ENCODE measurements around the gene MAST4.

MAST4 gene

DNA sequence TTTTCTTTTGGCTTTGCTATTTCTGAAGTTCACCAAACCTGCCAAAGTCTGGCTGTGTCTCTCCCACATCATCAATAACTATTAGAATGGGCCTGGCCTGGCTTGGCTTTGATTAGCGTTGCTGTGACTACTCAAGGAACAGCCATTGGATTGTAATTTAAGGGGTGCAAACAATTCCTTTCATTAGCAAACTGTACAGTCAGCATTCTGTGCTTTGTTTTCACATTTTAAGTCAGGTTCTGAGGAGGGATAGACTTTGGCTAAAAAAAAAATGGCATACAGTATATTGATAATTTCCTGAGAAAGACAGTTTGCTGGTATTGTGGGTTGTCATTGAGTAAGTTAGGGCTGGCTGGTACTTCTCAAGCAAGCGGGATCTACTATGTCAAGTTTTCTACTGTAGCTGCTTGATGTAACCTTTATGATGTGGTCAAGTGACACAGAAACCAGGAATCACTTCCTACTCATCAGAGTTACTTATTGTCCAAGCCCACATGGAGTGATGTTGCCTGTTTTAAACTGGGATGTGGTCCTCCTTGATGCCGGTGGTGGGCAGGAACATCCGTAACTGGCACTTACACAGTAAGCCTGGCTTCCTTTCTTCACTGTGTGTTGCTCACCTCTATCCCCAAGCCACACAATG lies 439.0 kb downstream of the MAST4 start:
- Histone ChIP-seq H3K4me3 (ENCODE audit: low read depth, low read length) (no peak overlapping the region), H3K36me3 (no peaks in the 10 kb centered on the region), H3K4me1 (peaks cover 13% of the 10 kb centered on the region), H3K27me3 (no peaks in the 10 kb centered on the region), H3K9me3 (no peaks in the 10 kb centered on the region)
- TF ChIP-seq, protein P1, sequence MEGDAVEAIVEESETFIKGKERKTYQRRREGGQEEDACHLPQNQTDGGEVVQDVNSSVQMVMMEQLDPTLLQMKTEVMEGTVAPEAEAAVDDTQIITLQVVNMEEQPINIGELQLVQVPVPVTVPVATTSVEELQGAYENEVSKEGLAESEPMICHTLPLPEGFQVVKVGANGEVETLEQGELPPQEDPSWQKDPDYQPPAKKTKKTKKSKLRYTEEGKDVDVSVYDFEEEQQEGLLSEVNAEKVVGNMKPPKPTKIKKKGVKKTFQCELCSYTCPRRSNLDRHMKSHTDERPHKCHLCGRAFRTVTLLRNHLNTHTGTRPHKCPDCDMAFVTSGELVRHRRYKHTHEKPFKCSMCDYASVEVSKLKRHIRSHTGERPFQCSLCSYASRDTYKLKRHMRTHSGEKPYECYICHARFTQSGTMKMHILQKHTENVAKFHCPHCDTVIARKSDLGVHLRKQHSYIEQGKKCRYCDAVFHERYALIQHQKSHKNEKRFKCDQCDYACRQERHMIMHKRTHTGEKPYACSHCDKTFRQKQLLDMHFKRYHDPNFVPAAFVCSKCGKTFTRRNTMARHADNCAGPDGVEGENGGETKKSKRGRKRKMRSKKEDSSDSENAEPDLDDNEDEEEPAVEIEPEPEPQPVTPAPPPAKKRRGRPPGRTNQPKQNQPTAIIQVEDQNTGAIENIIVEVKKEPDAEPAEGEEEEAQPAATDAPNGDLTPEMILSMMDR (IDR thresholded peaks at IDR 0.05; ENCODE audit: low read depth, low read length): no peak
- DNase-seq: no peak

DNA sequence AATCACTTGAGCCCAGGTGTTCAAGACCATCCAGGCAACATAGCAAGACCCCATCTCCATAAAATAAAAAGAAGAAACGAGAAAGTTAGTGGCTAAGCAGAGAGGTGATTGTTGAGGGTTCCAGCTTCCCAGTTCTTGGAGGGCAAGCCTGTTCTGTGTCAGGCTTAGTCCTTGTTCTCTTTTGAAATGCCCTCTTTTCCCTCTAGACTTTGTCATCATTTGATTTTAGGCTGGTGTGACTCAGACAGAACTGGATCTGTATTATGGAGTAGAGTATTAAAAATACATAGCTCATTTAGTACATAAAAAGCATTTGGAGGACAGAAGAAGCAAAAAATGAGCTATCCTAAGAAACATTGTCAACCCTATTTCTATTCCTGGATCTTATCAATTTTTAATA lies 441.0 kb downstream of the MAST4 start:
- TF ChIP-seq, protein P1 (IDR thresholded peaks at IDR 0.05; ENCODE audit: low read depth, low read length): no peak
- no peak for DNase-seq
- H3K4me3 ChIP-seq (ENCODE audit: low read depth, low read length): no peak overlapping the region
- no peaks in the 10 kb centered on the region for H3K36me3 ChIP-seq
- H3K27me3 ChIP-seq: no peaks in the 10 kb centered on the region
- H3K4me1 ChIP-seq: peaks cover 3% of the 10 kb centered on the region; the same call in 1 of the 2 replicates
- H3K9me3 ChIP-seq: no peaks in the 10 kb centered on the region

DNA sequence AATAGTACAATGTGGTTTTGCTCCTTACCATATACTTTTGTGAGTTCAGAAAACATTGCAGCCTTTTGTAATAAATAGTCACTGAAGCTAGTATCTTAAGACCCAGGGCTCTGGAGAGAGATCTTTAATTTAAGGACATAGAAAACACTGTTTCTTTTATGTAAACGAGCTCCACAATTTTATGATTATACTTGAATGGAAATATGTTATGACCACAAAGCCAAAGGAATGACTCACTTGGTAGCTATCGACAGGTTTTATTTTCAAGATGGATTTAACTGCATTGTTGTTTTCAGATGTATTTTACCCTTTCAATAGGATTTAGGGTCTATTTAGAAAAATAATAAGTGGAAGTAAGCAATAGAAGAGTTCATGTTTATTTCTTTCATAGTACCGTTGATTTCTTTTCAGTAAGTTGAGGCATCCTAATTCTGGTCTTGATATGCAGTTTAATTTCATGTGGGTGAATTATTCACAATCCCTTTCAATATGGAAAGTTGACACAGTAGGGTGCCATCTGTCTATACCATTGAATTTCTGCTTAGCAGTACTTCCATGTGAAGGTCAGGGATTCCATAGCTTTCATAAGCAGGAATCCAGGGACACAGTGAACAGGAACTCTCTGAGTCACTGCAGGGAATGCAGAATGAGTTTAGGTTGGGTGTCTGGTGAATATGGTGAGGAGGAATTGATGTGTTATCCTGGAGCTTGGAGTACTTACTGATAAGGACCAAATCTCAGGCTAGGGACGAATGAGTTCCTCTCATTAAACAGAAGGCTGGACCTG lies 442.8 kb downstream of the MAST4 start:
- TF ChIP-seq, protein P1 (IDR thresholded peaks at IDR 0.05; ENCODE audit: low read depth, low read length): no peak
- H3K9me3 ChIP-seq: no peaks in the 10 kb centered on the region
- no peaks in the 10 kb centered on the region for H3K27me3 ChIP-seq
- no peak overlapping the region for H3K4me3 ChIP-seq (ENCODE audit: low read depth, low read length)
- no peaks in the 10 kb centered on the region for H3K36me3 ChIP-seq
- H3K4me1 ChIP-seq: peaks cover 3% of the 10 kb centered on the region; the same call in 1 of the 2 replicates
- DNase-seq: no peak

DNA sequence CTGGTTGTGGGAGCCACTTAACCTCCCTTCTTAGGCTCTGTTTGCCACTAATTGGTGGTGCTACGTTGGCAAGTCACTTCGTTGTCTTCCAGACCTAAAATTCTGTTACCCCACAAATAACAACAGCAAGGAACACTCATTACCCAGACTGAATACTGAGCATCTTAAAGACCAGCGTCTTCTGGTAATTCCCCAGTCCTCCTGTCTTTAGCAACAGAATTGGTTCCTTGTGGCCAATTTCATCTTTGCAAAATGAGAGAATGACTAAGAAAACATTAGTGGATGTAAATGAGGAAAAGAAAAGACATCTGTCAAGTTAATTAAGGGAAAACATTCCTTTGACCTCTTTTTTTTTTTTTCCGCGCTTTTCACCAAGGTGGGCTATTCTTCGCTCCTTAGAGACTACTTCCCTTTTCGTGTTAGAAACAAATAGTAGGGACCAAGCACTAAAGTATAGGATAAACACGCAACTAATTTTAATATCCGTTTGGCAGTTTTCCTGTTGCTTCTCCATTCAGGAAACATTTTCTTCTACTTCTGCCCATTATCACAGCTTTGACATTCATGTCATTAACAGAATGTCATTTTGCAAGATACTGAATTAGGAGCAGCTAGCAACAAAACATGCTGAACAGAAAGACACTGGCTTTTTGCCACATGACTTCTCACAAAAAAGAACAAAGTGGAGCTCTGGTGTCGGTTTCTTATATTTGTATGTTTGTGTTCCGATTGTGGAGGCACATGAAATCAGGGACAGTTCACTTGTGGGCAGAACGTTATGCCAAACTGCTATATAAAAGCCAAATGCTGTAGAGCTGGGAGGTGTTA lies 446.2 kb downstream of the MAST4 start:
- Histone ChIP-seq H3K4me3 (ENCODE audit: low read depth, low read length) (no peak overlapping the region), H3K27me3 (no peaks in the 10 kb centered on the region), H3K9me3 (no peaks in the 10 kb centered on the region), H3K36me3 (no peaks in the 10 kb centered on the region), H3K4me1 (peaks cover 7% of the 10 kb centered on the region; the same call in 1 of the 2 replicates)
- DNase-seq: no peak
- TF ChIP-seq, protein P1 (IDR thresholded peaks at IDR 0.05; ENCODE audit: low read depth, low read length): no peak

DNA sequence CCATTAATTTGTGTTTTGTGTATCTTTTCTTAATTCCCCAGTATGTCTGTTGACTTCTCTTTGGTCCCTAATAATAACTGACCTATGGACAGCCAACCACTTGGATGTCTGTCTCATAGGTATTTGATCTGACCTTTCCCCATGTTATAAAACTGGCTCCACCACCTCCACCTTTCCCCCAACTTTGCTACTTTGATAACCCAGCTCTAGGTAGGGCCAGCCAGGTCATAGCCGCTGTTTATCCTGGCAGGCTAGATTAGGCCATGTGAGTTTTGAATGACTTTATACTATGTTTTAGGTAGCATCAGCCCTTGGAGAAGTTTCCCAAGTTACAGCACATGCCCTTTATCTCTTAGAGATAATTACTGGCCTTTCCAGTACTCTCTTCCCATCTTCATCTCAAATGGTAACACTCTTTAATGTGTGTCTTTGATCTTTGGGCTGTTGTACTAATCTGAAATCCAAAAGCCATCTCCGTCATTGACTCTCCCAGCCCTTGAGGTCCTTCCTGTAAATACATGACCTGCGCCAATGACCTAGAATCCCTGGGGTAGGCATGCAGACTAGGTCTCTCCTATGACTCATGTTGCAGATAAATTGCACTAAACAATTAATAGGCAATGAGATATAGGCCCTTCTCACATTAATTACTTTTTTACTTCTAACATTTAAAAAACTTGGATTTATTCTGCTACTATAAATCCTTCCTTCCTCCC lies 447.8 kb downstream of the MAST4 start:
- TF ChIP-seq, protein P1 (IDR thresholded peaks at IDR 0.05; ENCODE audit: low read depth, low read length): no peak
- H3K4me1 ChIP-seq: peaks cover 7% of the 10 kb centered on the region; the same call in 1 of the 2 replicates
- H3K27me3 ChIP-seq: no peaks in the 10 kb centered on the region
- no peak for DNase-seq
- no peaks in the 10 kb centered on the region for H3K36me3 ChIP-seq
- no peak overlapping the region for H3K4me3 ChIP-seq (ENCODE audit: low read depth, low read length)
- H3K9me3 ChIP-seq: no peaks in the 10 kb centered on the region

All from BE2C (cell line).